Central memory CD8-positive, alpha-beta T cell (primary cell): ENCODE measurements around the gene ALK.
A peak's percentile ranks its signal among the peaks of the same experiment; 100 is the strongest.

Experiments
- ATAC-seq: fragments of 150-1000 bp; cut with Tn5 transposase; replicated peaks from 2 replicates; pipeline ENCODE4 v1.10.0; 2022; ENCODE audit warnings: mild to moderate bottlenecking, moderate FRiP score, moderate number of reproducible peaks; ENCODE audit not compliant: poor library complexity, severe bottlenecking; ENCODE audit errors: extremely low read depth
- DNase-seq, 2 donors: peaks; one replicate each; pipeline ENCODE4 v3.0.0; 2021; ENCODE audit warnings: low spot score in 2 of 2
- H3K27ac Mint-ChIP-seq: one replicate; pipeline ENCODE4 v1.8.0; 2022; ENCODE audit warnings: low read depth, mild to moderate bottlenecking, moderate library complexity, mixed read lengths
- H3K27me3 Mint-ChIP-seq: one replicate; pipeline ENCODE4 v1.8.0; 2022; ENCODE audit warnings: mixed read lengths
- H3K36me3 Mint-ChIP-seq: one replicate; pipeline ENCODE4 v1.8.0; 2022; ENCODE audit warnings: mild to moderate bottlenecking, moderate library complexity, mixed read lengths; ENCODE audit not compliant: insufficient read depth
- H3K4me1 Mint-ChIP-seq: one replicate; pipeline ENCODE4 v1.8.0; 2022; ENCODE audit warnings: mixed read lengths
- H3K4me3 Mint-ChIP-seq: one replicate; pipeline ENCODE4 v1.8.0; 2022; ENCODE audit warnings: mild to moderate bottlenecking, moderate library complexity, mixed read lengths
- H3K9me3 Mint-ChIP-seq: one replicate; pipeline ENCODE4 v1.8.0; 2022; ENCODE audit warnings: mixed read lengths

Gene ALK

GRCh38 chr2:29175338-29175737, 746.0 kb downstream of the ALK start:
- no peak for DNase-seq
- Mint-ChIP-seq H3K9me3 (no peaks in the 10 kb centered on the region), H3K4me1 (peaks cover 10% of the 10 kb centered on the region), H3K4me3 (no peak overlapping the region), H3K36me3 (peaks cover 39% of the 10 kb centered on the region), H3K27ac (no peak overlapping the region), H3K27me3 (no peaks in the 10 kb centered on the region)
- ATAC-seq = no peak

GRCh38 chr2:29174937-29175336, 746.4 kb downstream of the ALK start:
- H3K4me3 Mint-ChIP-seq = no peak overlapping the region
- peaks cover 43% of the 10 kb centered on the region for H3K36me3 Mint-ChIP-seq
- DNase-seq (no peak), ATAC-seq (no peak)
- no peaks in the 10 kb centered on the region for H3K9me3 Mint-ChIP-seq
- no peak overlapping the region for H3K27ac Mint-ChIP-seq
- peaks cover 11% of the 10 kb centered on the region for H3K4me1 Mint-ChIP-seq
- no peaks in the 10 kb centered on the region for H3K27me3 Mint-ChIP-seq

- ATAC-seq (no peak), DNase-seq (no peak)
- no peaks in the 10 kb centered on the region for H3K9me3 Mint-ChIP-seq
- H3K27me3 Mint-ChIP-seq = no peaks in the 10 kb centered on the region
- no peak overlapping the region for H3K4me3 Mint-ChIP-seq
- H3K36me3 Mint-ChIP-seq = peaks cover 43% of the 10 kb centered on the region
- H3K4me1 Mint-ChIP-seq = peaks cover 38% of the 10 kb centered on the region
- H3K27ac Mint-ChIP-seq = peak overlapping the region; percentile 14
These were observed 754.9 kb downstream of the ALK start for GRCh38 chr2:29166242-29167039.

- H3K4me1 Mint-ChIP-seq = peaks cover 34% of the 10 kb centered on the region
- no peaks in the 10 kb centered on the region for H3K9me3 Mint-ChIP-seq
- ATAC-seq = no peak
- H3K4me3 Mint-ChIP-seq = no peak overlapping the region
- no peaks in the 10 kb centered on the region for H3K27me3 Mint-ChIP-seq
- peaks cover 48% of the 10 kb centered on the region for H3K36me3 Mint-ChIP-seq
- peak overlapping the region; percentile 14 for H3K27ac Mint-ChIP-seq
- no peak for DNase-seq
These were observed 755.8 kb downstream of the ALK start for GRCh38 chr2:29165362-29166241.

- H3K4me3 Mint-ChIP-seq = no peak overlapping the region
- H3K27me3 Mint-ChIP-seq = no peaks in the 10 kb centered on the region
- DNase-seq = no peak
- H3K9me3 Mint-ChIP-seq = no peaks in the 10 kb centered on the region
- H3K36me3 Mint-ChIP-seq = peaks cover 43% of the 10 kb centered on the region
- peaks cover 23% of the 10 kb centered on the region for H3K4me1 Mint-ChIP-seq
- ATAC-seq = no peak
- peak overlapping the region; percentile 21 for H3K27ac Mint-ChIP-seq
These were observed 757.1 kb downstream of the ALK start for GRCh38 chr2:29164091-29164846.

GRCh38 chr2:29162204-29162928, 759.0 kb downstream of the ALK start:
- Mint-ChIP-seq H3K4me1 (peaks cover 23% of the 10 kb centered on the region), H3K9me3 (no peaks in the 10 kb centered on the region), H3K27me3 (no peaks in the 10 kb centered on the region), H3K27ac (no peak overlapping the region), H3K36me3 (peaks cover 42% of the 10 kb centered on the region), H3K4me3 (no peak overlapping the region)
- ATAC-seq (no peak), DNase-seq (no peak)

GRCh38 chr2:29160184-29160583, 761.2 kb downstream of the ALK start:
- Mint-ChIP-seq H3K9me3 (no peaks in the 10 kb centered on the region), H3K27me3 (no peaks in the 10 kb centered on the region), H3K27ac (no peak overlapping the region), H3K36me3 (peaks cover 42% of the 10 kb centered on the region), H3K4me3 (no peak overlapping the region), H3K4me1 (peaks cover 9% of the 10 kb centered on the region)
- no peak for DNase-seq
- no peak for ATAC-seq

- no peak overlapping the region for H3K27ac Mint-ChIP-seq
- H3K36me3 Mint-ChIP-seq = peaks cover 51% of the 10 kb centered on the region
These were observed 762.3 kb downstream of the ALK start for GRCh38 chr2:29159125-29159524.

GRCh38 chr2:29157131-29157530, 764.3 kb downstream of the ALK start:
- H3K4me1 Mint-ChIP-seq = no peaks in the 10 kb centered on the region
- no peaks in the 10 kb centered on the region for H3K9me3 Mint-ChIP-seq
- DNase-seq = no peak

More at GRCh38 chr2:29159125-29159524, 762.3 kb downstream of the ALK start:
- ATAC-seq = no peak
- Mint-ChIP-seq H3K9me3 (no peaks in the 10 kb centered on the region), H3K4me1 (peaks cover 7% of the 10 kb centered on the region), H3K27me3 (no peaks in the 10 kb centered on the region), H3K4me3 (no peak overlapping the region)
- no peak for DNase-seq

GRCh38 chr2:29155578-29155977, 765.8 kb downstream of the ALK start:
- H3K4me3 Mint-ChIP-seq = no peak overlapping the region
- no peak overlapping the region for H3K27ac Mint-ChIP-seq
- no peaks in the 10 kb centered on the region for H3K9me3 Mint-ChIP-seq
- H3K4me1 Mint-ChIP-seq = no peaks in the 10 kb centered on the region
- peaks cover 45% of the 10 kb centered on the region for H3K36me3 Mint-ChIP-seq
- DNase-seq = no peak
- no peaks in the 10 kb centered on the region for H3K27me3 Mint-ChIP-seq
- ATAC-seq = no peak

More at GRCh38 chr2:29157131-29157530, 764.3 kb downstream of the ALK start:
- no peak overlapping the region for H3K4me3 Mint-ChIP-seq
- no peak overlapping the region for H3K27ac Mint-ChIP-seq
- H3K27me3 Mint-ChIP-seq = no peaks in the 10 kb centered on the region
- peaks cover 55% of the 10 kb centered on the region for H3K36me3 Mint-ChIP-seq
- ATAC-seq = no peak

- H3K27me3 Mint-ChIP-seq = no peaks in the 10 kb centered on the region
- no peaks in the 10 kb centered on the region for H3K9me3 Mint-ChIP-seq
- no peak for DNase-seq
- no peak overlapping the region for H3K4me3 Mint-ChIP-seq
- peaks cover 40% of the 10 kb centered on the region for H3K36me3 Mint-ChIP-seq
- ATAC-seq = no peak
- H3K27ac Mint-ChIP-seq = no peak overlapping the region
- no peaks in the 10 kb centered on the region for H3K4me1 Mint-ChIP-seq
These were observed 766.8 kb downstream of the ALK start for GRCh38 chr2:29154610-29155009.

- peaks cover 32% of the 10 kb centered on the region for H3K36me3 Mint-ChIP-seq
- ATAC-seq (no peak), DNase-seq (no peak)
- H3K27ac Mint-ChIP-seq = no peak overlapping the region
- H3K4me1 Mint-ChIP-seq = no peaks in the 10 kb centered on the region
- no peaks in the 10 kb centered on the region for H3K27me3 Mint-ChIP-seq
- H3K9me3 Mint-ChIP-seq = no peaks in the 10 kb centered on the region
- H3K4me3 Mint-ChIP-seq = no peak overlapping the region
These were observed 773.4 kb downstream of the ALK start for GRCh38 chr2:29147963-29148362.
